ENCODE measurements around the gene ATG16L1. TPM values are rescaled to one million over a fixed set of nuclear protein-coding genes. Genes with fewer than 3 reads are reported as not detected.

The ATG16L1 gene
- polyA plus RNA-seq, 1 donor (not counting 4 experiments of a cell fraction or from before 2014, with no cell fraction given), result 38.5 TPM

DNA sequence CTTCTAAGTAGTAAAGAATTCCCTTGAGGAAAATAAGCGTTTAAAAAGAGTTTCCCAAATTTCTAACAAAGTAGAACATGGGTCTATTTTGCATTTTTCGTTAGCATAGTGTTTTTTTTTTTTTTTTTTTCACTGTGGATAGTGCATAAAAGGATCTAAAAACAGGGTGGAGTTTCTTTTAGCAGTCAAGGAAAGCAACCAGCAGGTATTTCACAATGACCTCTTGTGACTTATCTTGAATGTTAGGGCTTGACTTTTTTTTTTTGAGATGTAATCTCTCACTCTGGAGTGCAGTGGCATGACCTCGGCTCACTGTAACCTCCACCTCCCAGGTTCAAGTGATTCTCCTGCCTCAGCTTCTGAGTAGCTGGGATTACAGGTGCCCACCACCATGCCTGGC lies 88.0 kb downstream of the ATG16L1 start:
- H3K4me2 ChIP-seq (ENCODE audit: control insufficient read depth, extremely low read depth, insufficient read depth, low read depth, low read length), result no peak overlapping the region
- peaks cover 12% of the 10 kb centered on the region for H3K27me3 ChIP-seq (ENCODE audit: control insufficient read depth, extremely low read depth, insufficient read depth, low read length)
- no peak overlapping the region for H3K27ac ChIP-seq (ENCODE audit: control insufficient read depth, insufficient read depth, low read length)
- no peak overlapping the region for H3K9ac ChIP-seq (ENCODE audit: control insufficient read depth, extremely low read depth, insufficient read depth, low read length)
- no peaks in the 10 kb centered on the region for H3K79me2 ChIP-seq (ENCODE audit: control insufficient read depth, insufficient read depth, low read length)
- no peak for TF ChIP-seq EZH2 (IDR thresholded peaks at IDR 0.05; ENCODE audit: low read length)
- TF ChIP-seq, protein P1, sequence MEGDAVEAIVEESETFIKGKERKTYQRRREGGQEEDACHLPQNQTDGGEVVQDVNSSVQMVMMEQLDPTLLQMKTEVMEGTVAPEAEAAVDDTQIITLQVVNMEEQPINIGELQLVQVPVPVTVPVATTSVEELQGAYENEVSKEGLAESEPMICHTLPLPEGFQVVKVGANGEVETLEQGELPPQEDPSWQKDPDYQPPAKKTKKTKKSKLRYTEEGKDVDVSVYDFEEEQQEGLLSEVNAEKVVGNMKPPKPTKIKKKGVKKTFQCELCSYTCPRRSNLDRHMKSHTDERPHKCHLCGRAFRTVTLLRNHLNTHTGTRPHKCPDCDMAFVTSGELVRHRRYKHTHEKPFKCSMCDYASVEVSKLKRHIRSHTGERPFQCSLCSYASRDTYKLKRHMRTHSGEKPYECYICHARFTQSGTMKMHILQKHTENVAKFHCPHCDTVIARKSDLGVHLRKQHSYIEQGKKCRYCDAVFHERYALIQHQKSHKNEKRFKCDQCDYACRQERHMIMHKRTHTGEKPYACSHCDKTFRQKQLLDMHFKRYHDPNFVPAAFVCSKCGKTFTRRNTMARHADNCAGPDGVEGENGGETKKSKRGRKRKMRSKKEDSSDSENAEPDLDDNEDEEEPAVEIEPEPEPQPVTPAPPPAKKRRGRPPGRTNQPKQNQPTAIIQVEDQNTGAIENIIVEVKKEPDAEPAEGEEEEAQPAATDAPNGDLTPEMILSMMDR (optimal IDR thresholded peaks at IDR 0.05 in 1 of 3, IDR thresholded peaks at IDR 0.05 in 1 of 3, conservative IDR thresholded peaks at IDR 0.05 in 1 of 3; ENCODE audit: extremely low read depth in 1 of 3, insufficient read depth in 2 of 3, low read length in 3 of 3), result no peak
- no peaks in the 10 kb centered on the region for H3K9me3 ChIP-seq (ENCODE audit: control insufficient read depth, low read depth, low read length)
- no peaks in the 10 kb centered on the region for H3K9me1 ChIP-seq (ENCODE audit: control insufficient read depth, extremely low read depth, insufficient read depth, low read length)
- DNase-seq (ENCODE audit: low read depth, low spot score) (no peak), FAIRE-seq (no peak)
- no peak overlapping the region for H3K4me3 ChIP-seq (ENCODE audit: control insufficient read depth in 2 of 3, extremely low read depth in 1 of 3, insufficient read depth in 2 of 3, low read depth in 1 of 3, low read length in 3 of 3)
- dilution Hi-C loops (cut with MboI; ENCODE audit: extremely low pct_ligation_motif_present, low sequenced_read_pairs), result no loop called here
- H2AFZ ChIP-seq (ENCODE audit: control insufficient read depth, low read length), result no peak overlapping the region
- H3K36me3 ChIP-seq (ENCODE audit: control insufficient read depth in 2 of 2, extremely low read depth in 1 of 2, insufficient read depth in 2 of 2, low read length in 2 of 2), result no peaks in the 10 kb centered on the region
- H4K20me1 ChIP-seq (ENCODE audit: control insufficient read depth, extremely low read depth, insufficient read depth, low read length), result no peaks in the 10 kb centered on the region
- no peaks in the 10 kb centered on the region for H3K4me1 ChIP-seq (ENCODE audit: control insufficient read depth, extremely low read depth, insufficient read depth, low read length)

DNA sequence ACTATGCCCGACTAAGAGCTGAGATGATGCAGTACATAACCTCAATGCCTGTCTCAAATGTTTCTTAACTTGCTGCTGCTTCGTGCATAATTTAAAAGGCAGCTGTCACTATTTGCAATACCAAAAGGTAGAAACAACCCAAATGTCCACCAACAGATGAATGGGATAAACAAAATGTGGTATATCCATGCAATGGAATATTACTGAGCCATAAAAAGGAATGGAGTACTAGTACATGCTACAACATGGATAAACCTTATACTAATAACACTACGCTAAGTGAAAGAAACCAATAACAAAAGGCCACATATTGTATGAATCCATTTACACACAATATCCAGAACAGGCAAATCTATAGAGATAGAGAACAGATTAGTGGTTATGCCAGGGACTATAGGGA lies 89.8 kb downstream of the ATG16L1 start:
- Histone ChIP-seq H3K79me2 (ENCODE audit: control insufficient read depth, insufficient read depth, low read length) (no peaks in the 10 kb centered on the region), H3K4me3 (ENCODE audit: control insufficient read depth in 2 of 3, extremely low read depth in 1 of 3, insufficient read depth in 2 of 3, low read depth in 1 of 3, low read length in 3 of 3) (no peak overlapping the region), H3K9me1 (ENCODE audit: control insufficient read depth, extremely low read depth, insufficient read depth, low read length) (no peaks in the 10 kb centered on the region), H4K20me1 (ENCODE audit: control insufficient read depth, extremely low read depth, insufficient read depth, low read length) (no peaks in the 10 kb centered on the region), H3K9ac (ENCODE audit: control insufficient read depth, extremely low read depth, insufficient read depth, low read length) (no peak overlapping the region), H3K27ac (ENCODE audit: control insufficient read depth, insufficient read depth, low read length) (no peak overlapping the region), H2AFZ (ENCODE audit: control insufficient read depth, low read length) (no peak overlapping the region), H3K4me1 (ENCODE audit: control insufficient read depth, extremely low read depth, insufficient read depth, low read length) (no peaks in the 10 kb centered on the region), H3K4me2 (ENCODE audit: control insufficient read depth, extremely low read depth, insufficient read depth, low read depth, low read length) (no peak overlapping the region), H3K36me3 (ENCODE audit: control insufficient read depth in 2 of 2, extremely low read depth in 1 of 2, insufficient read depth in 2 of 2, low read length in 2 of 2) (no peaks in the 10 kb centered on the region), H3K9me3 (ENCODE audit: control insufficient read depth, low read depth, low read length) (no peaks in the 10 kb centered on the region), H3K27me3 (ENCODE audit: control insufficient read depth, extremely low read depth, insufficient read depth, low read length) (peaks cover 8% of the 10 kb centered on the region)
- no peak for FAIRE-seq
- TF ChIP-seq, protein P1 (optimal IDR thresholded peaks at IDR 0.05 in 1 of 3, IDR thresholded peaks at IDR 0.05 in 1 of 3, conservative IDR thresholded peaks at IDR 0.05 in 1 of 3; ENCODE audit: extremely low read depth in 1 of 3, insufficient read depth in 2 of 3, low read length in 3 of 3), result no peak
- no peak for TF ChIP-seq EZH2 (IDR thresholded peaks at IDR 0.05; ENCODE audit: low read length)
- dilution Hi-C loops (cut with MboI; ENCODE audit: extremely low pct_ligation_motif_present, low sequenced_read_pairs), result no loop called here
- DNase-seq (ENCODE audit: low read depth, low spot score), result no peak

All from keratinocyte (primary cell).